SK-N-SH (cell line): Measurements from ENCODE around the gene TCP1. TPM values are rescaled to one million over a fixed set of nuclear protein-coding genes. Genes with fewer than 3 reads are reported as not detected.

Experiments
- CTCF ChIA-PET: fragments of 300-600, 350-600 bp; formaldehyde crosslinking; extraction: SDS; loops from one replicate; lab custom pipeline; 2021; lab: Yijun Ruan, JAX
- POLR2A ChIA-PET: fragments of 350-600 bp; sonication (Branson Sonifier 250); formaldehyde crosslinking; extraction: SDS; loops from one replicate; lab custom pipeline; 2020; ENCODE audit warnings: antibody characterized with exemption, inconsistent platforms; lab: Yijun Ruan, JAX
- DNase-seq: peaks from one replicate; pipeline ENCODE4 v3.0.0; 2012
- H2AFZ ChIP-seq: fragments of 200-600 bp; sonication (generic); 2 replicates; pipeline ENCODE4 v1.8.1; 2016; ENCODE audit warnings: antibody characterized with exemption, mild to moderate bottlenecking, low read depth
- H3F3A ChIP-seq: fragments of 200-600 bp; sonication (generic); replicated peaks from 2 replicates; pipeline ENCODE3; 2016; ENCODE audit warnings: antibody characterized with exemption, mild to moderate bottlenecking; ENCODE audit not compliant: insufficient read depth
- H3K27ac ChIP-seq, 2 experiments: fragments of 200-500 bp in 1 of 2; fragments of 200-600 bp in 1 of 2; sonication (Bioruptor generic) in 1 of 2; sonication (generic), shearing (Covaris generic) in 1 of 2; 2 replicates each; pipeline versions ENCODE4 v1.5.1 to v1.6.1; 2014 to 2016; ENCODE audit warnings: low read depth in 2 of 2, inconsistent platforms in 1 of 2, low read length in 1 of 2, mild to moderate bottlenecking in 1 of 2, mixed read lengths in 1 of 2
- H3K27me3 ChIP-seq: fragments of 200-600 bp; sonication (generic), shearing (Covaris generic); 2 replicates; pipeline ENCODE4 v1.6.1; 2016; ENCODE audit warnings: mixed run types; ENCODE audit not compliant: insufficient read depth
- H3K36me3 ChIP-seq, 2 experiments: fragments of 200-500 bp in 1 of 2; fragments of 200-600 bp in 1 of 2; sonication (Bioruptor generic) in 1 of 2; sonication (generic) in 1 of 2; replicated peaks in 1 of 2; 2 replicates each; pipeline versions ENCODE3 to v1.5.1; 2014 to 2016; ENCODE audit warnings: low read length in 1 of 2, mild to moderate bottlenecking in 1 of 2; ENCODE audit not compliant: insufficient read depth in 2 of 2, control insufficient read depth in 1 of 2
- H3K4me1 ChIP-seq, 2 experiments: fragments of 200-500 bp in 1 of 2; fragments of 200-600 bp in 1 of 2; sonication (Bioruptor generic) in 1 of 2; sonication (generic), shearing (Covaris generic) in 1 of 2; 2 replicates each; pipeline versions ENCODE4 v1.5.1 to v1.6.1; 2014 to 2016; ENCODE audit warnings: low read depth in 1 of 2, low read length in 1 of 2, mixed run types in 1 of 2; ENCODE audit not compliant: insufficient read depth in 2 of 2, control insufficient read depth in 1 of 2
- H3K4me2 ChIP-seq: fragments of 200-600 bp; sonication (generic), shearing (Covaris generic); 2 replicates; pipeline ENCODE4 v1.6.1; 2017; ENCODE audit warnings: mixed run types
- H3K4me3 ChIP-seq, 2 experiments: fragments of 200-500 bp in 1 of 2; fragments of 200-600 bp in 1 of 2; sonication (Bioruptor generic) in 1 of 2; sonication (generic), shearing (Covaris generic) in 1 of 2; 2 replicates each; pipeline versions ENCODE4 v1.5.1 to v1.8.1; 2014 to 2016; ENCODE audit warnings: low read depth in 2 of 2, inconsistent platforms in 1 of 2, low read length in 1 of 2, mild to moderate bottlenecking in 1 of 2, mixed read lengths in 1 of 2, moderate library complexity in 1 of 2
- H3K79me2 ChIP-seq: fragments of 200-600 bp; sonication (generic); 2 replicates; pipeline ENCODE4 v1.8.1; 2017; ENCODE audit warnings: mild to moderate bottlenecking; ENCODE audit not compliant: insufficient read depth
- H3K9ac ChIP-seq: fragments of 200-600 bp; sonication (generic); 2 replicates; pipeline ENCODE4 v1.6.1; 2017; ENCODE audit warnings: mixed run types
- H3K9me2 ChIP-seq: fragments of 200-600 bp; sonication (generic); 2 replicates; pipeline ENCODE4 v1.6.1; 2017; ENCODE audit warnings: mixed run types
- H3K9me3 ChIP-seq: fragments of 200-600 bp; sonication (generic); 2 replicates; pipeline ENCODE4 v1.6.1; 2017; ENCODE audit warnings: mixed run types, mild to moderate bottlenecking, moderate library complexity
- H4K20me1 ChIP-seq: fragments of 200-600 bp; sonication (generic); 2 replicates; pipeline ENCODE4 v1.6.1; 2017; ENCODE audit warnings: mild to moderate bottlenecking, mixed run types; ENCODE audit not compliant: insufficient read depth
- EZH2phosphoT487 ChIP-seq: fragments of 200-600 bp; sonication (generic); IDR thresholded peaks from 2 replicates; pipeline ENCODE4 v1.6.1; 2017; ENCODE audit warnings: low read depth, mixed run types, mild to moderate bottlenecking, antibody characterized with exemption, moderate library complexity, borderline replicate concordance
- FOSL2 ChIP-seq: IDR thresholded peaks from 2 replicates; pipeline ENCODE4 v1.4.0; 2012; ENCODE audit warnings: low read depth, mild to moderate bottlenecking, moderate library complexity, borderline replicate concordance
- GATA2 ChIP-seq: sonication (generic); formaldehyde crosslinking; IDR thresholded peaks from 2 replicates; pipeline ENCODE4 v1.5.0; 2020; ENCODE audit warnings: mild to moderate bottlenecking, missing genetic modification reagents
- JUND ChIP-seq: IDR thresholded peaks from 2 replicates; pipeline ENCODE4 v1.4.0; 2012
- MAX ChIP-seq: IDR thresholded peaks from 2 replicates; pipeline ENCODE4 v1.4.0; 2012; ENCODE audit warnings: low read depth
- MEF2A ChIP-seq: IDR thresholded peaks from 2 replicates; pipeline ENCODE4 v1.4.0; 2012; ENCODE audit warnings: low read depth, borderline replicate concordance
- NRF1 ChIP-seq: IDR thresholded peaks from 2 replicates; pipeline ENCODE4 v1.6.1; 2012; ENCODE audit warnings: low read depth, mild to moderate bottlenecking, low read length
- POLR2AphosphoS5 ChIP-seq: IDR thresholded peaks from 2 replicates; pipeline ENCODE4 v1.6.1; 2012; ENCODE audit warnings: low read depth, low read length
- RAD21 ChIP-seq: IDR thresholded peaks from 2 replicates; pipeline ENCODE4 v1.6.1; 2012; ENCODE audit warnings: mild to moderate bottlenecking, low read length
- RFX5 ChIP-seq: IDR thresholded peaks from 2 replicates; pipeline ENCODE4 v1.6.1; 2012; ENCODE audit warnings: mild to moderate bottlenecking, improper control_type of control experiment, low read length
- RXRA ChIP-seq: IDR thresholded peaks from 2 replicates; pipeline ENCODE4 v1.4.0; 2012; ENCODE audit warnings: low read depth, mild to moderate bottlenecking, borderline replicate concordance
- SIN3A ChIP-seq: IDR thresholded peaks from 2 replicates; pipeline ENCODE4 v1.6.1; 2012; ENCODE audit warnings: low read depth, mild to moderate bottlenecking, low read length, moderate library complexity, borderline replicate concordance
- SMC3 ChIP-seq: IDR thresholded peaks from 2 replicates; pipeline ENCODE4 v1.6.1; 2012; ENCODE audit warnings: low read depth, low read length, improper control_type of control experiment
- TAF1 ChIP-seq: IDR thresholded peaks from 2 replicates; pipeline ENCODE4 v1.6.1; 2012; ENCODE audit warnings: low read depth, mild to moderate bottlenecking, low read length, moderate library complexity, borderline replicate concordance
- USF1 ChIP-seq: IDR thresholded peaks from 2 replicates; pipeline ENCODE4 v1.4.0; 2012; ENCODE audit warnings: low read depth, borderline replicate concordance
- USF2 ChIP-seq: fragments of 150-350 bp; IDR thresholded peaks from 2 replicates; pipeline ENCODE4 v1.6.1; 2017; ENCODE audit warnings: antibody characterized with exemption, low read length, low read depth, borderline replicate concordance
- YY1 ChIP-seq: IDR thresholded peaks from 2 replicates; pipeline ENCODE4 v1.4.0; 2012; ENCODE audit warnings: low read depth, mild to moderate bottlenecking
- WGBS: methylation state at CpG from one replicate; pipeline ENCODE4 v1.1.6; 2017; ENCODE audit warnings: low lambda C conversion rate; 5-methylcytosine and 5-hydroxymethylcytosine counted together
- polyA plus RNA-seq, 3 experiments: library from polyadenylated mRNA; depleted of rRNA; stranded (reverse); fragments of >200 nt; gene quantifications; 2 replicates each; pipeline ENCODE4 v1.2.3, GENCODE V29; 2012

The TCP1 gene
- polyA plus RNA-seq, 1 of the 3 experiments (the other 2 are of a cell fraction): 154 TPM

GRCh38 chr6:159730332-159730676 is 59.1 kb downstream of the TCP1 start:
- H3K9ac ChIP-seq: no peak overlapping the region
- H2AFZ ChIP-seq: no peak overlapping the region
- no peak overlapping the region for H3K27ac ChIP-seq
- peaks cover 93% of the 10 kb centered on the region for H3K79me2 ChIP-seq
- no peak for TF ChIP-seq RXRA
- no peak for TF ChIP-seq YY1
- TF ChIP-seq USF1: no peak
- TF ChIP-seq RFX5: no peak
- no peak for TF ChIP-seq TAF1
- TF ChIP-seq GATA2 (CRISPR knock-in tag): no peak
- TF ChIP-seq FOSL2: no peak
- TF ChIP-seq EZH2phosphoT487: no peak
- no peak for TF ChIP-seq JUND
- no peak for TF ChIP-seq POLR2AphosphoS5
- CTCF ChIA-PET: interaction anchor here (1.8 to 2.3 kb wide), 2 partner anchors 10 to 39 kb away, joined by 7 to 8 read pairs; no protein-coding TSS in a partner anchor
- H3K27me3 ChIP-seq: no peaks in the 10 kb centered on the region
- H3K4me1 ChIP-seq: peaks cover 4 to 9% of the 10 kb centered on the region in 2 experiments; a peak in 3 of 4 replicates
- H4K20me1 ChIP-seq: peaks cover 74% of the 10 kb centered on the region
- no peaks in the 10 kb centered on the region for H3K9me3 ChIP-seq
- POLR2A ChIA-PET: no interaction called here
- 84% methylated on average over 6 of the region's 6 CpGs for WGBS
- H3K36me3 ChIP-seq: peaks cover 0 to 2% of the 10 kb centered on the region in 2 experiments
- no peaks in the 10 kb centered on the region for H3F3A ChIP-seq
- DNase-seq: no peak
- H3K4me2 ChIP-seq: peak overlapping the region; percentile 76; the same call in 1 of the 2 replicates
- no peak overlapping the region for H3K4me3 ChIP-seq
- H3K9me2 ChIP-seq: no peaks in the 10 kb centered on the region

GRCh38 chr6:159729598-159730331 is 59.6 kb downstream of the TCP1 start:
- CTCF ChIA-PET: interaction anchor here (1.0 to 2.3 kb wide), 3 partner anchors 9 to 39 kb away, joined by 3 to 8 read pairs (median 7); partner anchors contain the start of gene ACAT2
- peak overlapping the region; percentile 97; the same call in 1 of the 2 replicates for H3K9ac ChIP-seq
- peak overlapping the region in 1 of 2 experiments; percentile 0; a peak in 1 of 4 replicates for H3K27ac ChIP-seq
- H2AFZ ChIP-seq: no peak overlapping the region
- H3K27me3 ChIP-seq: no peaks in the 10 kb centered on the region
- no peak for DNase-seq
- no peaks in the 10 kb centered on the region for H3F3A ChIP-seq
- H3K9me2 ChIP-seq: no peaks in the 10 kb centered on the region
- TF ChIP-seq POLR2AphosphoS5 (no peak), SIN3A (no peak), JUND (no peak), MEF2A (no peak), RAD21 (no peak), MAX (no peak), SMC3 (no peak), NRF1 (no peak), USF2 (no peak)
- TF ChIP-seq, all 33 proteins: peak for 0
- Histone ChIP-seq H3K4me1 (peaks cover 4 to 9% of the 10 kb centered on the region in 2 experiments; a peak in 3 of 4 replicates), H3K79me2 (peaks cover 93% of the 10 kb centered on the region), H3K36me3 (peaks cover 0 to 2% of the 10 kb centered on the region in 2 experiments), H3K9me3 (no peaks in the 10 kb centered on the region), H3K4me3 (peak overlapping the region; percentile 82 to 85; a peak in 3 of 4 replicates), H3K4me2 (peak overlapping the region; percentile 76), H4K20me1 (peaks cover 69% of the 10 kb centered on the region)
- POLR2A ChIA-PET: no interaction called here
- whole genome bisulfite sequencing: 68% methylated on average over 4 of the region's 4 CpGs
